Natural killer cell treated with Interleukin-12 subunit alpha and Interleukin-12 subunit beta and Interleukin-15 and Interleukin-18, amount 100 ng/mL, for 72 hours (primary cell): ENCODE results near the gene PAK6. TPM values are rescaled to one million over a fixed set of nuclear protein-coding genes. Genes with fewer than 3 reads are reported as not detected.

Source experiments
- ATAC-seq, 2 donors: fragments of 150-1000 bp; cut with Tn5 transposase in 1 of 2; sonication (Bioruptor Pico), chemical (Tn5 transposase) in 1 of 2; 2 replicates each; pipeline ENCODE4 v1.10.0; 2021
- DNase-seq: peaks from one replicate; pipeline ENCODE4 v3.0.0; 2022; ENCODE audit warnings: low spot score
- H3K27ac Mint-ChIP-seq, 2 donors: 1 replicate in 1 of 2; 2 replicates in 1 of 2; pipeline ENCODE4 v1.8.0; 2022; ENCODE audit warnings: mixed read lengths in 2 of 2, mild to moderate bottlenecking in 1 of 2, moderate library complexity in 1 of 2
- H3K27me3 Mint-ChIP-seq, 2 donors: 1 replicate in 1 of 2; 2 replicates in 1 of 2; pipeline ENCODE4 v1.8.0; 2022; ENCODE audit warnings: mixed read lengths in 2 of 2
- H3K36me3 Mint-ChIP-seq: one replicate; pipeline ENCODE4 v1.8.0; 2022; ENCODE audit warnings: mixed read lengths
- H3K4me1 Mint-ChIP-seq, 2 donors: 1 replicate in 1 of 2; 2 replicates in 1 of 2; pipeline ENCODE4 v1.8.0; 2022; ENCODE audit warnings: low read depth in 2 of 2, mixed read lengths in 2 of 2, mild to moderate bottlenecking in 1 of 2
- H3K4me3 Mint-ChIP-seq: one replicate; pipeline ENCODE4 v1.8.0; 2022; ENCODE audit warnings: mixed read lengths
- H3K9me3 Mint-ChIP-seq: 2 replicates; pipeline ENCODE4 v1.8.0; 2022; ENCODE audit warnings: mixed read lengths
- total RNA-seq, 2 donors: library from RNA; stranded (reverse); gene quantifications; one replicate each; pipeline ENCODE4 v1.2.3, GENCODE V29; 2022

PAK6 gene
- total RNA-seq, 2 donors from 2014 or later, result 1.9 to 2.9 TPM

GRCh38 chr15:40233727-40234577 is 4.9 kb upstream of the PAK6 start:
- no peaks in the 10 kb centered on the region for H3K36me3 Mint-ChIP-seq
- no peaks in the 10 kb centered on the region for H3K9me3 Mint-ChIP-seq
- no peak overlapping the region for H3K4me3 Mint-ChIP-seq
- no peak overlapping the region for H3K27ac Mint-ChIP-seq
- H3K27me3 Mint-ChIP-seq, result peaks cover 7 to 10% of the 10 kb centered on the region in 2 donors
- ATAC-seq (peak in 1 of 2 donors; percentile 26), DNase-seq (no peak)
- H3K4me1 Mint-ChIP-seq, result peaks cover 0 to 5% of the 10 kb centered on the region in 2 donors

- ATAC-seq (no peak), DNase-seq (no peak)
- H3K9me3 Mint-ChIP-seq, result no peaks in the 10 kb centered on the region
- H3K4me1 Mint-ChIP-seq, result peaks cover 4 to 10% of the 10 kb centered on the region in 2 donors
- H3K4me3 Mint-ChIP-seq, result no peak overlapping the region
- H3K36me3 Mint-ChIP-seq, result no peaks in the 10 kb centered on the region
- peaks cover 10 to 12% of the 10 kb centered on the region in 2 donors for H3K27me3 Mint-ChIP-seq
- no peak overlapping the region for H3K27ac Mint-ChIP-seq
Measured at GRCh38 chr15:40234783-40235182, 4.1 kb upstream of the PAK6 start.

GRCh38 chr15:40235201-40235885 is 3.5 kb upstream of the PAK6 start:
- DNase-seq (no peak), ATAC-seq (no peak)
- no peak overlapping the region for H3K27ac Mint-ChIP-seq
- peaks cover 4 to 10% of the 10 kb centered on the region in 2 donors for H3K4me1 Mint-ChIP-seq
- no peaks in the 10 kb centered on the region for H3K9me3 Mint-ChIP-seq
- no peaks in the 10 kb centered on the region for H3K36me3 Mint-ChIP-seq
- peaks cover 10 to 12% of the 10 kb centered on the region in 2 donors for H3K27me3 Mint-ChIP-seq
- H3K4me3 Mint-ChIP-seq, result no peak overlapping the region

- no peak overlapping the region for H3K27ac Mint-ChIP-seq
- H3K9me3 Mint-ChIP-seq, result no peaks in the 10 kb centered on the region
- peaks cover 4 to 10% of the 10 kb centered on the region in 2 donors for H3K4me1 Mint-ChIP-seq
- no peaks in the 10 kb centered on the region for H3K36me3 Mint-ChIP-seq
- ATAC-seq, result peak in 1 of 2 donors; percentile 13
- no peak for DNase-seq
- peaks cover 10 to 12% of the 10 kb centered on the region in 2 donors for H3K27me3 Mint-ChIP-seq
- no peak overlapping the region for H3K4me3 Mint-ChIP-seq
Measured at GRCh38 chr15:40239404-40239692, 485 bp downstream of the PAK6 start.

GRCh38 chr15:40239693-40240618 is 1.1 kb downstream of the PAK6 start:
- Mint-ChIP-seq H3K27ac (no peak overlapping the region), H3K4me3 (no peak overlapping the region), H3K36me3 (no peaks in the 10 kb centered on the region), H3K4me1 (peaks cover 4 to 10% of the 10 kb centered on the region in 2 donors), H3K27me3 (peaks cover 10 to 12% of the 10 kb centered on the region in 2 donors), H3K9me3 (no peaks in the 10 kb centered on the region)
- peak in 1 of 2 donors; percentile 3 for ATAC-seq
- DNase-seq, result no peak

DNA sequence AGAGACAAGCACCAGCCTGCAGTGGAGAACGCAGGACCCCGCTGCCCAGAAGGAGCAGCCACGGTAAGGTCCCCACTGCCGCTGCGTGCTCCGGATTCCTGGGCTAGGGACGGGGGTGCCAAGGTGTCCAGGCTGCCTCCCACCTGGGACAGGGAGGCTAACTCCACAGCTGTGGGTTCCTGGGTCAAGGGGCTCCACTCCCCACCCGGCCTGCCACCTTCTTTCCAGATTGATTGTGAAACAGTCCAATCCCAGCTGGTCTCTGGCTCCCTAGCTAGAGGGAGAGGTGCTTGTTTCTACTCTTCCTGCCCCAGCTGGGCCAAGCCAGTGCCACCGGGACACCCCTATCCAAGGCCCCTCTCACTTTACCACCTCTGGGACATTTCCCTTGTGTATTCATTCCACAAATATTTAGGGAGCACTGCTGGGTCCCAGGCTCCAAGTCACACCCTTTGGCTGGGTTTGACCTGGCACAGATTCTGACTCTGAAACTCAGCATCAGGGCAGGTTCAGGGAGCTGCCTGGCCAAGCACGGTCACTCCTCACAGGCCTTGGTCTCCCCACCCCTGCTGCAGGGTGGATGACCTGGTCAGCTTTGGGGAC is 1.9 kb downstream of the PAK6 start:
- H3K27me3 Mint-ChIP-seq, result peaks cover 10 to 12% of the 10 kb centered on the region in 2 donors
- H3K36me3 Mint-ChIP-seq, result no peaks in the 10 kb centered on the region
- DNase-seq, result no peak
- no peak for ATAC-seq
- no peaks in the 10 kb centered on the region for H3K9me3 Mint-ChIP-seq
- no peak overlapping the region for H3K4me3 Mint-ChIP-seq
- no peak overlapping the region for H3K27ac Mint-ChIP-seq
- H3K4me1 Mint-ChIP-seq, result peaks cover 4 to 10% of the 10 kb centered on the region in 2 donors

DNA sequence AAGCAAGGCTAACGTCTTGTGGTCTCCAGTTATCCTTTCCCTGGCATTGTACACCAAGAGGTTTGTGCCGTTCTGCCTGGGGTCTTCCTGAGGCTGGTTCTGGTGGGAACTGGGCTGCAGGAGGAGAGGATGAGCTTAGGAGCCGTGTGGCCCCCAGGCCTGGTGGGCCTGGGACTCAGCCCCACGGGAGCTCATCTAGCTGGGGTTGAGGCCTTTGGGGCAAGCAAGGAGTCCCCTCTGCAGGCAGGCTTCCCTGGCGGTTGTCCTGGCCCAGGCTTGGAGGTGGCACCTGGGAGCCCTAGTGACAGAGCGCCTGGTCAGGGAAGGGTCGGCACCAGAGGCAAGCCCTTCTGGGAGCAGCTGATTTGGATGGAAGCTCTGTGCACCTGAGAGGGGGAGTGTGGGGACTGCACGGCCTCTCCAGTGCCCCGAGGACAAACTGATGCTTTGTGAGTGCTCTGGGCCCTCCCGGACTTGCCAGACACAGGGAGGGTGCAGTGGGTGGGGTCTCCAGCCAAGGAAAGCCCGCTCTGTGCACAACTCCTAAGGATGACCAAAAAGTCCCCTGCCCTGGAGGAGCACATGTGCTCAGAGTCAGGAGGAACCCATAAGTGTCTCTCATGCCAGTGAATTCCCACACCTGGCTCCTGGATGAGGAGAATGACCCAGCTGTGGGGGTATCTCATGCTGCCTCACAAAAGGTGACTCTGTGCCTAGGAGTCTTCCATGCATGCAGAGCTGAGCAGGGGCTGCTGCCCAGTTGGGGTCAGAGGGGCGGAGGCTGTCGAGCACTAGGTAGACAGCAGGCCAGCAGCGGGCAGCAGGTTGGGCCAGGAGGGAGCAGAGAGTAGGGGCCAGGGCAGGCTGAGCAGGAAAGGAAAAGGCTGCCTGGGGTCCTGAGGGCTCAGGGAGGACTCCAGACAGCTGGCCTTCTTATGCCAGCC is 2.7 kb downstream of the PAK6 start:
- Mint-ChIP-seq H3K9me3 (no peaks in the 10 kb centered on the region), H3K27me3 (peaks cover 10 to 12% of the 10 kb centered on the region in 2 donors), H3K4me3 (no peak overlapping the region), H3K27ac (no peak overlapping the region), H3K36me3 (no peaks in the 10 kb centered on the region), H3K4me1 (peaks cover 4 to 10% of the 10 kb centered on the region in 2 donors)
- DNase-seq, result no peak
- no peak for ATAC-seq

- H3K4me1 Mint-ChIP-seq, result peaks cover 4 to 10% of the 10 kb centered on the region in 2 donors
- no peak for ATAC-seq
Measured at GRCh38 chr15:40242213-40242599, 3.3 kb downstream of the PAK6 start.

GRCh38 chr15:40242601-40243000 is 3.7 kb downstream of the PAK6 start:
- Mint-ChIP-seq H3K4me1 (peaks cover 4 to 10% of the 10 kb centered on the region in 2 donors), H3K36me3 (no peaks in the 10 kb centered on the region), H3K27me3 (peaks cover 8 to 12% of the 10 kb centered on the region in 2 donors), H3K27ac (no peak overlapping the region), H3K4me3 (no peak overlapping the region), H3K9me3 (no peaks in the 10 kb centered on the region)
- no peak for ATAC-seq
- no peak for DNase-seq

More at GRCh38 chr15:40242213-40242599, 3.3 kb downstream of the PAK6 start:
- H3K4me3 Mint-ChIP-seq, result no peak overlapping the region
- no peaks in the 10 kb centered on the region for H3K9me3 Mint-ChIP-seq
- H3K36me3 Mint-ChIP-seq, result no peaks in the 10 kb centered on the region
- no peak for DNase-seq
- H3K27ac Mint-ChIP-seq, result no peak overlapping the region
- peaks cover 10 to 12% of the 10 kb centered on the region in 2 donors for H3K27me3 Mint-ChIP-seq

DNA sequence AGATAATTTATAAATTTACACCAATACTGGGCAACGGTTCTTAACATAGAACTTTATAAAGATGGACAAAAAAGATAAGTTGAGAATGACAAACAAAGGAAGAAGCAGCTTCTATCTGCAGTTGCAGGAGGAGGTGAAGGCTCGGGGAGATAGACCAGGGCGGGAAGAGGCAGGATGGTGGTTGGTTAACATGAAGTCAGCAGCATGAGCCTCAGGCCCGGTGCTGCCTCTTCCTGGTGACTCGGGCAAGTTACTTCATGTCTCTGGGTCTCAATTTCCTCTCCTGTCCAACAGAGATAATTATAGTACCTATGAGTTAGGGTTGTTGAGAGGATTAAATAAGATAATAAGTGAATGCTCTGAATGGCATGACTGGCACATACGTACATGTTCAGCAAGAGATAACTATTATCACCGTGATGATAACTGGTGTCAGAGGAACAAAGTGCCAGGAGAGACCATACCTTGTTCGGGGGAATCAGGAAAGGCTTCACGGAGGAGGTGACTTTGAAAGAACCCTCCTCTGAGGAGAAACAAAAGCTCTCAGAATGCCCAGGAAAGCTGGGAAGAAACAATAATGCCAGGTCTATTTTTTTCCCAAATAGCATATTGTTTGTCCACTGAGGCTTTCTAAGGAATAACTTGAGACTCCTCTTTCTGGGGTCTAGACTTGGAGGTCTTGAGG is 4.4 kb downstream of the PAK6 start:
- no peaks in the 10 kb centered on the region for H3K9me3 Mint-ChIP-seq
- no peak for ATAC-seq
- no peak overlapping the region for H3K4me3 Mint-ChIP-seq
- no peak for DNase-seq
- H3K27ac Mint-ChIP-seq, result no peak overlapping the region
- H3K27me3 Mint-ChIP-seq, result peaks cover 2 to 7% of the 10 kb centered on the region in 2 donors
- peaks cover 4 to 6% of the 10 kb centered on the region in 2 donors for H3K4me1 Mint-ChIP-seq
- H3K36me3 Mint-ChIP-seq, result no peaks in the 10 kb centered on the region

GRCh38 chr15:40244961-40245523 is 6.2 kb downstream of the PAK6 start:
- Mint-ChIP-seq H3K4me1 (no peaks in the 10 kb centered on the region), H3K27ac (no peak overlapping the region), H3K4me3 (no peak overlapping the region), H3K9me3 (no peaks in the 10 kb centered on the region), H3K27me3 (no peaks in the 10 kb centered on the region), H3K36me3 (no peaks in the 10 kb centered on the region)
- ATAC-seq (no peak), DNase-seq (no peak)
